ENCODE data around the gene ZBTB20. TPM values are rescaled to one million over a fixed set of nuclear protein-coding genes. Genes with fewer than 3 reads are reported as not detected.

Gene ZBTB20
- total RNA-seq, 5 donors from 2014 or later (not counting 1 experiment from before 2014, with no cell fraction given) = 43.1 to 80.7 (median 48.4) TPM

DNA sequence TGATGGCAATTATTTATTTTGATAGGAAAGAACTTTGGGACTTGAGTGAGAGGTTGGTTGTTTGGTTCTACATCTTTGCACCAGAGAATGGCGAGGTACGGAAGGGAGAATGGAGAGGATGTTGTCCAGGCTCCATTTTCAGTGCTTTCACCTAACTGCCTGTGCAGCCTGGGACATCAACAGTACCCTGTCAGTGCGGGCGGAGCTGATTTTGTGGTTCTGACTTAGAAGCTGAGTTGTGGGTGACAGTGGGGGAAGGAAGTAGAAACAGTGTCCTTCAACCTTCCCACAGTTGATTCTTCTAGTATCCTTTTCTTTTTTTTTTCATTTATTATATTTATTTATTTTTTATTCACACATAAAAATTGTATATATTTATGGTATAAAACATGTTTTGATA lies 757.9 kb downstream of the ZBTB20 start:
- Mint-ChIP-seq H3K4me3 (peak overlapping the region in 1 of 3 donors; percentile 27), H3K36me3 (peaks cover 11% of the 10 kb centered on the region), H3K4me1 (peaks cover 33 to 48% (median 45%) of the 10 kb centered on the region in 3 donors), H3K27ac (peak overlapping the region; percentile 13 to 27), H3K9me3 (no peaks in the 10 kb centered on the region), H3K27me3 (no peaks in the 10 kb centered on the region)
- peaks cover 0 to 14% of the 10 kb centered on the region in 2 experiments for H3K4me1 ChIP-seq (ENCODE audit: control insufficient read depth in 1 of 2, extremely low read depth in 1 of 2, insufficient read depth in 2 of 2, low read length in 2 of 2)
- ChIA-PET CTCF (interaction anchor here in 1 of 2 donors (0.6 to 1.3 kb wide), 2 partner anchors 10 to 853 kb away, joined by 3 to 4 read pairs; no protein-coding TSS in a partner anchor), POLR2A (no interaction called here)
- no peaks in the 10 kb centered on the region for H3K36me3 ChIP-seq (ENCODE audit: control insufficient read depth in 2 of 2, extremely low read depth in 1 of 2, insufficient read depth in 1 of 2, low read length in 1 of 2)
- no CpG with 5 or more reads among the region's 4 CpGs for WGBS (ENCODE audit: insufficient coverage)
- no peak overlapping the region for H3K4me3 ChIP-seq (ENCODE audit: control insufficient read depth in 1 of 2, extremely low read depth in 1 of 2, low read length in 1 of 2)
- H3K27me3 ChIP-seq (replicated peaks in 1 of 2; ENCODE audit: control insufficient read depth in 2 of 2, extremely low read depth in 1 of 2, insufficient read depth in 2 of 2, low read length in 1 of 2) = no peaks in the 10 kb centered on the region
- H3K9me3 ChIP-seq = no peaks in the 10 kb centered on the region
- no peak overlapping the region for H3K27ac ChIP-seq (ENCODE audit: low read length)
- ATAC-seq (replicated peaks in 1 of 4) (peak; percentile 54 to 82 (median 71)), DNase-seq (peak in 31 of 35 experiments; percentile 4 to 55 (median 22))

DNA sequence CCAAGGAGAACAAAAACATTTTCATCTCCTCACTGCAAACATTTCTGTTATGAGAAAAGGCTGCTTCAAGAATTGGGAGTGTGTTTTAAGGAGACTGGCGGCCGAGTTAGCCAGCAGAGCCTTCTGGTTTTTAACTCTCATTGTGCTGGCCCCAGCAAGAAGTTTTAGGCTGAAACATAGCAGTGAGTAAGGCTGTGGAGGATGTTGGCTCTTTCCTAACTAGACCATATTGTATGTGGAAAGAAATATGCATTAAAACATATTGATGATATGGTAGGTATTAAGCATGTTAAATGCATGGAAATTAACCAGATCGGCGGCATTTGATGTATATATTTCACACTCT lies 762.6 kb downstream of the ZBTB20 start:
- ATAC-seq (replicated peaks in 1 of 4) = peak in 1 of 4 experiments; percentile 9
- Histone ChIP-seq H3K27ac (ENCODE audit: low read length) (no peak overlapping the region), H3K36me3 (ENCODE audit: control insufficient read depth in 2 of 2, extremely low read depth in 1 of 2, insufficient read depth in 1 of 2, low read length in 1 of 2) (peaks cover 0 to 19% of the 10 kb centered on the region in 2 donors), H3K4me3 (ENCODE audit: control insufficient read depth in 1 of 2, extremely low read depth in 1 of 2, low read length in 1 of 2) (no peak overlapping the region), H3K9me3 (no peaks in the 10 kb centered on the region), H3K4me1 (ENCODE audit: control insufficient read depth in 1 of 2, extremely low read depth in 1 of 2, insufficient read depth in 2 of 2, low read length in 2 of 2) (peaks cover 0 to 14% of the 10 kb centered on the region in 2 experiments), H3K27me3 (replicated peaks in 1 of 2; ENCODE audit: control insufficient read depth in 2 of 2, extremely low read depth in 1 of 2, insufficient read depth in 2 of 2, low read length in 1 of 2) (no peaks in the 10 kb centered on the region)
- no peaks in the 10 kb centered on the region for H3K27me3 Mint-ChIP-seq
- peaks cover 17% of the 10 kb centered on the region for H3K36me3 Mint-ChIP-seq
- CTCF ChIA-PET = interaction anchor here (0.6 to 4.1 kb wide), 27 partner anchors 9 to 1433 kb away, joined by 3 to 51 read pairs (median 4); no protein-coding TSS in a partner anchor
- POLR2A ChIA-PET = interaction anchor here in 1 of 2 donors (0.6 to 0.7 kb wide), 3 partner anchors 29 to 256 kb away, joined by 3 to 4 read pairs (median 3); no protein-coding TSS in a partner anchor
- H3K9me3 Mint-ChIP-seq = no peaks in the 10 kb centered on the region
- no CpG with 5 or more reads among the region's 4 CpGs for WGBS (ENCODE audit: insufficient coverage)
- H3K4me1 Mint-ChIP-seq = peaks cover 12 to 14% (median 13%) of the 10 kb centered on the region in 3 donors
- H3K27ac Mint-ChIP-seq = peak overlapping the region in 1 of 2 donors; percentile 21
- no peak for DNase-seq
- H3K4me3 Mint-ChIP-seq = peak overlapping the region in 1 of 3 donors; percentile 68

DNA sequence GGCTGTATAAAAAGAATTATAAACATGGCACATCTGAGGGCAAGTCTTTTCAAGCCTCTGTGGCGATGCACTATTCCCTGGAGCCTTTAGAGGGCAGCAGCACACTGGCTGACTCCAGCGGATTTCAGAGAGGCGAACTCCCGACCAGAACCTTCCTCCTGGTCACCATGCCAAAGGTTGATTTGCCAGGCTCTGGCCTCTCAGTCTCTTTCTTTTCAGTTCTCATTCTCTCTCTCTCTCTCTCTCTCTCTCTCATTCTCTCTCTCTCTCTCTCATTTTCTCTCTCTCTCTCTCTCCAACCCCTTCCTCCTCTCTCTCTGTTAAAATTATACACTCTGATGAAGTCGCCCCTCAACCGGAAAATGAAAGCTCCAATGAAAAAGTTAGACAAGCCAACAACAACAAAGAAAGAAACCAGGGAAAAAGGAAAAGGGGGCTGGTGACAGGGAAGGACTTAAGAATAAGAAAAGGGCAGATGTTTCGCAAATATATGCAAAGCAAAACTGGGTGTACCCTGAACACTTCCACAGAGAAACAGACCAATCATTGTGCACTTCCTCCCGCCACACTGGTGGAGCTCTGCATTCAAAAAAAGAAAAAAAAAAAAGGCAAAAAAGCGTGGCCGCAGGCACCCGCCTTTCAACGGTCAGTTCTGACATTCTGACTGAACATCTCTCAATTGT lies 763.1 kb downstream of the ZBTB20 start:
- H3K4me3 Mint-ChIP-seq = peak overlapping the region in 1 of 3 donors; percentile 68
- peaks cover 0 to 12% of the 10 kb centered on the region in 2 experiments for H3K4me1 ChIP-seq (ENCODE audit: control insufficient read depth in 1 of 2, extremely low read depth in 1 of 2, insufficient read depth in 2 of 2, low read length in 2 of 2)
- H3K36me3 ChIP-seq (ENCODE audit: control insufficient read depth in 2 of 2, extremely low read depth in 1 of 2, insufficient read depth in 1 of 2, low read length in 1 of 2) = peaks cover 0 to 22% of the 10 kb centered on the region in 2 donors
- no peaks in the 10 kb centered on the region for H3K27me3 Mint-ChIP-seq
- peak overlapping the region; percentile 15 to 45 for H3K4me3 ChIP-seq (ENCODE audit: control insufficient read depth in 1 of 2, extremely low read depth in 1 of 2, low read length in 1 of 2)
- ATAC-seq (replicated peaks in 1 of 4) (peak; percentile 84 to 85 (median 84)), DNase-seq (peak; percentile 10 to 75 (median 49))
- no peaks in the 10 kb centered on the region for H3K27me3 ChIP-seq (replicated peaks in 1 of 2; ENCODE audit: control insufficient read depth in 2 of 2, extremely low read depth in 1 of 2, insufficient read depth in 2 of 2, low read length in 1 of 2)
- H3K4me1 Mint-ChIP-seq = peaks cover 9 to 11% (median 10%) of the 10 kb centered on the region in 3 donors
- WGBS (ENCODE audit: insufficient coverage) = 36% methylated on average over 1 of the region's 12 CpGs
- H3K27ac ChIP-seq (ENCODE audit: low read length) = no peak overlapping the region
- ChIA-PET CTCF (interaction anchor here (0.6 to 4.1 kb wide), 30 partner anchors 8 to 1434 kb away, joined by 3 to 51 read pairs (median 4); no protein-coding TSS in a partner anchor), POLR2A (interaction anchor here (0.6 to 0.7 kb wide), 5 partner anchors 29 to 1124 kb away, joined by 3 to 4 read pairs (median 3); no protein-coding TSS in a partner anchor)
- no peaks in the 10 kb centered on the region for H3K9me3 Mint-ChIP-seq
- H3K27ac Mint-ChIP-seq = peak overlapping the region in 1 of 2 donors; percentile 21
- H3K9me3 ChIP-seq = no peaks in the 10 kb centered on the region
- H3K36me3 Mint-ChIP-seq = peaks cover 19% of the 10 kb centered on the region

DNA sequence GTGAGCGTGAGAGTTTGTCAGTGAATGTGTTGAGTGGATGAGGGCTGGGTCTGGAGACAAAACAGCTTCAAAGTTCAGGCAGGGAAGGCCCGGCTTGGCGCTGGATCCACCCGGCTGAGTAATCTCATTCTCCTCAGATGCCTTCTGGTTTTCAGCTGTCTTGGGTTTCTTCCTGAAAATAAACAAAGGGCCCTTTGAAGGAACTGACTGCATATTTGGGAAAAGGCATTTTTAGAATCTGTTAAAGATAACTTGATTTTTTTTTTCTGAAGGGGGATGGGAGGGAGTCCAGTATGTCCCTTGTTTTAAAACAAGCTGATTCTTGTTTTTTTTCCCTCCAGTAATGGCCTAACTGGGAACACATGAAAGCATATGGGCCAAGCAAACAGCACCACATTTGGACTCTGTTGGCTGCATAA lies 766.8 kb downstream of the ZBTB20 start:
- Mint-ChIP-seq H3K36me3 (peaks cover 37% of the 10 kb centered on the region), H3K4me3 (no peak overlapping the region), H3K27ac (no peak overlapping the region), H3K4me1 (peaks cover 0 to 9% (median 0%) of the 10 kb centered on the region in 3 donors), H3K9me3 (no peaks in the 10 kb centered on the region), H3K27me3 (no peaks in the 10 kb centered on the region)
- WGBS (ENCODE audit: insufficient coverage) = no CpG with 5 or more reads among the region's 4 CpGs
- Histone ChIP-seq H3K36me3 (ENCODE audit: control insufficient read depth in 2 of 2, extremely low read depth in 1 of 2, insufficient read depth in 1 of 2, low read length in 1 of 2) (peaks cover 0 to 32% of the 10 kb centered on the region in 2 donors), H3K4me3 (ENCODE audit: control insufficient read depth in 1 of 2, extremely low read depth in 1 of 2, low read length in 1 of 2) (no peak overlapping the region), H3K9me3 (no peaks in the 10 kb centered on the region), H3K4me1 (ENCODE audit: control insufficient read depth in 1 of 2, extremely low read depth in 1 of 2, insufficient read depth in 2 of 2, low read length in 2 of 2) (peaks cover 0 to 4% of the 10 kb centered on the region in 2 experiments), H3K27ac (ENCODE audit: low read length) (no peak overlapping the region), H3K27me3 (replicated peaks in 1 of 2; ENCODE audit: control insufficient read depth in 2 of 2, extremely low read depth in 1 of 2, insufficient read depth in 2 of 2, low read length in 1 of 2) (no peaks in the 10 kb centered on the region)
- DNase-seq = no peak
- POLR2A ChIA-PET = no interaction called here
- no peak for ATAC-seq (replicated peaks in 1 of 4)
- CTCF ChIA-PET = interaction anchor here in 1 of 2 donors (1.3 kb wide), 1 partner anchor 225 kb away, joined by 4 read pairs; no protein-coding TSS in a partner anchor

DNA sequence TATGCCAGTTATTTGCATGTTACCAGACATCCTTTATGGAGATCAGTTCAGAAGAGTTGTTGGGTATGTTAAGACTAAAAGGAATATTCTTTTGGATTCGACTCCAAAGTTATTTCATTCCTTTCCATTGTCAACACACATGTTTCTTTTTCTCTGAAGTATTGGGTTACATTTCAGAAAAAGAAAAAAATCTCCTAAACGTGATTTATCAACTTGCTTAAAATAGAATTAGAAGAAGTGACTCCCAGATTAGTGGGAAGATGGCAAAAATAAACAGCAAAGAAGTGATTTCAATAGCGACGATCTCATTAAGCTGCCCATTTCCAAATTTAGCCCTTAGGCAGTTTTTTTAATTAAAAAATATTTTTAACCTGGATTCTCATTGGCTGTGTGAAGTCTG lies 767.8 kb downstream of the ZBTB20 start:
- no peak for DNase-seq
- Mint-ChIP-seq H3K36me3 (peaks cover 37% of the 10 kb centered on the region), H3K27me3 (no peaks in the 10 kb centered on the region), H3K27ac (no peak overlapping the region), H3K9me3 (no peaks in the 10 kb centered on the region), H3K4me1 (peaks cover 0 to 5% (median 0%) of the 10 kb centered on the region in 3 donors), H3K4me3 (no peak overlapping the region)
- Histone ChIP-seq H3K27ac (ENCODE audit: low read length) (no peak overlapping the region), H3K9me3 (no peaks in the 10 kb centered on the region), H3K4me1 (ENCODE audit: control insufficient read depth in 1 of 2, extremely low read depth in 1 of 2, insufficient read depth in 2 of 2, low read length in 2 of 2) (peaks cover 0 to 1% of the 10 kb centered on the region in 2 experiments), H3K27me3 (replicated peaks in 1 of 2; ENCODE audit: control insufficient read depth in 2 of 2, extremely low read depth in 1 of 2, insufficient read depth in 2 of 2, low read length in 1 of 2) (no peaks in the 10 kb centered on the region), H3K36me3 (ENCODE audit: control insufficient read depth in 2 of 2, extremely low read depth in 1 of 2, insufficient read depth in 1 of 2, low read length in 1 of 2) (peaks cover 0 to 32% of the 10 kb centered on the region in 2 donors), H3K4me3 (ENCODE audit: control insufficient read depth in 1 of 2, extremely low read depth in 1 of 2, low read length in 1 of 2) (no peak overlapping the region)
- ChIA-PET POLR2A (no interaction called here), CTCF (interaction anchor here (0.5 to 1.2 kb wide), 2 partner anchors 10 to 1397 kb away, joined by 3 to 4 read pairs; no protein-coding TSS in a partner anchor)
- ATAC-seq (replicated peaks in 1 of 4) = no peak
- WGBS (ENCODE audit: insufficient coverage) = no CpG with 5 or more reads among the region's 4 CpGs

DNA sequence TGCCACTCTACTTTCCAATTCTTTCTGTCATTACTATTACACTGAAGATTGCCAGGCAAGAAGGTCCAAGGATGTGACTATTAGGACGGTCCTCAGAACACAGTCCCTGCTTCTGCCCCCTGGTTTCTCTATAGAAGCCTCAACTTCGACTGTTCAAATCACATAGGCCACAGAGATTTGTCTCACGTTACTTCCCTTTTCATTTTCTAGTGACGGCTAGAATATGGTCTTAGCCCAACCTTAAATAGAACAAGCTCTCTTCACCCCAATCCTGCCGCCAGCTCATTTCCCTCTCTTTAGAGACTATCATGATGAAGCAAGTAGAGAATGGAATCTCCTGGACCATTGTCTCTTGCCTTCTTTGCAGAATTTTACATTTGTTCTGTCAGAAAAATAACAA lies 768.3 kb downstream of the ZBTB20 start:
- POLR2A ChIA-PET = no interaction called here
- Mint-ChIP-seq H3K4me3 (no peak overlapping the region), H3K27ac (no peak overlapping the region), H3K27me3 (no peaks in the 10 kb centered on the region), H3K4me1 (no peaks in the 10 kb centered on the region), H3K36me3 (peaks cover 37% of the 10 kb centered on the region), H3K9me3 (no peaks in the 10 kb centered on the region)
- H3K27me3 ChIP-seq (replicated peaks in 1 of 2; ENCODE audit: control insufficient read depth in 2 of 2, extremely low read depth in 1 of 2, insufficient read depth in 2 of 2, low read length in 1 of 2) = no peaks in the 10 kb centered on the region
- DNase-seq (no peak), ATAC-seq (replicated peaks in 1 of 4) (no peak)
- CTCF ChIA-PET = interaction anchor here (0.6 to 1.2 kb wide), 2 partner anchors 10 to 174 kb away, joined by 3 read pairs; no protein-coding TSS in a partner anchor
- no peak overlapping the region for H3K4me3 ChIP-seq (ENCODE audit: control insufficient read depth in 1 of 2, extremely low read depth in 1 of 2, low read length in 1 of 2)
- H3K9me3 ChIP-seq = no peaks in the 10 kb centered on the region
- H3K27ac ChIP-seq (ENCODE audit: low read length) = no peak overlapping the region
- no peaks in the 10 kb centered on the region for H3K4me1 ChIP-seq (ENCODE audit: control insufficient read depth in 1 of 2, extremely low read depth in 1 of 2, insufficient read depth in 2 of 2, low read length in 2 of 2)
- peaks cover 0 to 32% of the 10 kb centered on the region in 2 donors for H3K36me3 ChIP-seq (ENCODE audit: control insufficient read depth in 2 of 2, extremely low read depth in 1 of 2, insufficient read depth in 1 of 2, low read length in 1 of 2)
- 93% methylated on average over 2 of the region's 5 CpGs for WGBS (ENCODE audit: insufficient coverage)

All from T-cell (primary cell).